GM10266 (cell line): ENCODE measurements around the gene CORO6.

Experiments used
- DNase-seq: peaks from one replicate; pipeline ENCODE4 v3.0.0; 2012; ENCODE audit errors: extremely low spot score
- CTCF ChIP-seq: IDR thresholded peaks from 2 replicates; pipeline ENCODE4 v1.5.1; 2012; ENCODE audit warnings: mild to moderate bottlenecking, low read depth; ENCODE audit not compliant: control insufficient read depth, insufficient read depth; ENCODE audit errors: missing control alignments

CORO6 gene

DNA sequence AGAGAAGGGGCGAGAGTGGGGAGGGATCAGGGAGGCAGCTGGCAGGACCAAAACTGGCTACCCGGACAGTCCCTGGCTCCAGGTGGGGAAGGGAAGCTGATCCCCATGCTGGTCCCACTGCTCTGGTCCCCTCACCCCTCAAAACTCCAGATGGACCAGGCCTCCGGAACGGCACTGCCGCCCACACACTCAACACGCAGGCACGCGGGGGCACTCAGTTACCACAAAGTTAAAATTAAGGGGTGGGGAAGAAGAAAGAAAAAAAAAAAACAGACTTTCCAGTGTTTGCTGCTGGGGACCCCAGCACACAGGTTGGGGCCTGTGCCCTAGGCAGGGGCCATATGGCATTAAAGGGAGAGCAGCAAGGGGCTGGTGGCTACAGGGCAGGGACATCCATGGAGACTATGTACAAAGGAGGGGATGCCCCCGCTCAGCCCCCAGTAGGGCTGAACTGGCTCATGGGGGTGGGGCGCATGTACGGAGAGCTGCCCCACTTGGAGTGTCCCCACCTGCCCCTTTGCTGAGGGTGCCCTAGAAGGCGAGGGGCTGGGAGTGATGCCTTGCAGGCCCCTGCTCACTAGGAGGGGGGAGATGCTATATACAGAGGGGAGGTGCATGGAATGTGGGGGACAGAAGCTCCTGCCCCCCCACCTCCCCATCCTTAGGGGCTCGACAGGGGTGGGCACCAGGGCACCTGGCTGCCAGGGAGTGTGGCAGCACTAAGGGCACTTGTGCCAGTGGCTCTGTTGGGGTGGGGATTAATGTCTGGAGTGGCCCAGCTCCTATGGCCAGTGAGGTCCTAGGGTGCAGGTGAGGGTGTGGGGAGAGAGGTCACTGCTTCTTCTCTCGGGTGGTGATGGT is 48.6 kb downstream of the CORO6 start:
- no peak for DNase-seq
- no peak for TF ChIP-seq CTCF

DNA sequence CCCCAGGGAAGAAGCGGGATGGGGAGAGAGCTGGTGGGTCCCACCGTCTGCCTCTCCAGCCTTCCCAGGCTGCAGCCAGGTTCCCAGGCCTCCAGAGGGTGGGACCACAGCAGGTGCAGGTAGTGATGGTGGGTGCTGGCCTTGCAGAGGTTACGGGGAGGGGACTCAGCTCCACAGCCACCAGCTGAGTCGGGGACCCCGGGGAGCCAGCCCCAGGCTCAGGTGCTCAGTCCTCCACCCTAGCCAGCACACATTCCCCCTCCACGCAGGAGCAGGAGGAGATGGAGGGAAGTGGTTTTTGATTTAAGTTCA is 49.2 kb downstream of the CORO6 start:
- no peak for TF ChIP-seq CTCF

GRCh38 chr17:29572691-29573557 is 49.8 kb downstream of the CORO6 start:
- DNase-seq, result peak; percentile 71
- TF ChIP-seq CTCF, result peak; percentile 76

More for the DNA sequence above, 49.2 kb downstream of the CORO6 start:
- DNase-seq, result no peak

DNA sequence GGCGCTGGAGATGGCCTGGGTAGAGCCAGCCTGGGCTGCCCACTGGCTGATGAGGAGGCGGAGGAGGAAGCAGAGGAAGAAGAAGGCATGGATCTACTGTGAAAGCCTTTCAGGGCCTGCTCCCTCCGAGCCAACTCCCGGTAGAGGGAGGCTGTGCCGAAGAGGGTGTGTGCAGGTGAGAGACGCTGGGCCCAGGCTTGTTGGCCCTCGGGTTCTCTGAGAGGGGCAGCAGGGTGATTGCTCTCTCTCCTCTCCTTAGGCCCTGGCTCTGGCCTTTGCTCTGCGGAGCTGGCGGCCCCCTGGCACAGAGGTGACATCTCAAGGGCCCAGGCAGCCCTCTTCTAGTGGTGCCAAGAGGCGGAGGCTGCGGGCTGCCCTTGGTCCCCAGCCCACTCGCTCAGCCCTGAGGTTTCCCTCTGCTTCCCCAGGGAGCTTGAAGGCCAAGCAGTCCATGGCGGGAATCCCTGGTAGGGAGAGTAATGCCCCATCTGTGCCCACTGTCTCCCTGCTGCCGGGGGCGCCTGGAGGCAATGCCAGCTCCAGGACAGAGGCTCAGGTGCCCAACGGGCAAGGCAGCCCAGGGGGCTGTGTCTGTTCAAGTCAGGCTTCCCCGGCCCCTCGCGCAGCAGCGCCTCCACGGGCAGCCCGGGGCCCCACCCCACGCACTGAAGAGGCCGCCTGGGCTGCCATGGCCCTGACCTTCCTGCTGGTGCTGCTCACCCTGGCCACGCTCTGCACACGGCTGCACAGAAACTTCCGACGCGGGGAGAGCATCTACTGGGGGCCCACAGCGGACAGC is 50.6 kb downstream of the CORO6 start:
- no peak for TF ChIP-seq CTCF
- DNase-seq, result no peak

GRCh38 chr17:29571486-29571882 is 51.2 kb downstream of the CORO6 start:
- no peak for TF ChIP-seq CTCF
- DNase-seq, result no peak

DNA sequence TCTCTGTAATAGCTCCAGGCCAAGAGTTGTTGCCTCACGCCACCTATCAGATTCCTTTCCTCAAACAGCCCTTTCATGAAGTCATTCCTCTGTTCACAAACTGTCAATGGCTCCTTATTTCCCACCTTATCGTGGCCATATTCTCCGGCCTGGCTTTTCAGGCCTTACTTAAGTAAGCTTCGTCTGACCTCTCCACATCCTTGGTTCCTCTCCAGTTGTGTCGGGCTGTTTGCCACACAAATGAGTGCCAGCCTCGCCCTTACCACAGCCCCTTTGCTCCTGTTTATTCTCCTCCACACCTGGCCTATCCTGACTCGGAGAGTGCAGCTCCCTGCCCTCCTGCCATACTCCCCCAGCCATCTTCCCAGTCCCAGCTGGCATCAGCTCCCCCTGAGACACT is 52.2 kb downstream of the CORO6 start:
- TF ChIP-seq CTCF, result no peak
- no peak for DNase-seq
